Astrocyte of the spinal cord (primary cell): ENCODE measurements around the gene ADIPOR2.
"Not testable (repeated sequence)": the region's sequence is repeated elsewhere in the genome, so short reads cannot be mapped to it uniquely, and the experiment has no call there.

Experiments used
- DNase-seq: peaks from one replicate; pipeline ENCODE4 v3.0.0; 2011; ENCODE audit warnings: low read depth, low spot score
- H3K4me3 ChIP-seq: 2 replicates; pipeline ENCODE4 v1.5.1; 2011; ENCODE audit warnings: low read depth, mild to moderate bottlenecking, low read length, moderate library complexity
- CTCF ChIP-seq: IDR thresholded peaks from 2 replicates; pipeline ENCODE4 v1.5.1; 2012; ENCODE audit warnings: low read depth, mild to moderate bottlenecking, low read length, inconsistent platforms
- in situ Hi-C: cut with HindIII; loops from 2 replicates; pipeline ENCODE4 v1.10.0; 2017; ENCODE audit warnings: low sequenced_read_pairs

ADIPOR2 gene

GRCh38 chr12:1705774-1706631 is 15.1 kb downstream of the ADIPOR2 start:
- no peak overlapping the region for H3K4me3 ChIP-seq
- DNase-seq = no peak
- in situ Hi-C loops = no loop called here
- no peak for TF ChIP-seq CTCF

- in situ Hi-C loops = no loop called here
- no peak for TF ChIP-seq CTCF
- H3K4me3 ChIP-seq = no peak overlapping the region
- no peak for DNase-seq
Measured at GRCh38 chr12:1706632-1706980, 15.7 kb downstream of the ADIPOR2 start.

- no peak for DNase-seq
- TF ChIP-seq CTCF = no peak
- no peak overlapping the region for H3K4me3 ChIP-seq
- in situ Hi-C loops = no loop called here
Measured at GRCh38 chr12:1707051-1707450, 16.2 kb downstream of the ADIPOR2 start.

GRCh38 chr12:1709968-1710367 is 19.1 kb downstream of the ADIPOR2 start:
- DNase-seq, H3K4me3 ChIP-seq, in situ Hi-C loops: not testable (repeated sequence)

GRCh38 chr12:1710870-1711269 is 20.0 kb downstream of the ADIPOR2 start:
- not testable (repeated sequence) for DNase-seq

GRCh38 chr12:1711536-1712211 is 20.8 kb downstream of the ADIPOR2 start:
- in situ Hi-C loops, DNase-seq, H3K4me3 ChIP-seq: not testable (repeated sequence)

More at GRCh38 chr12:1710870-1711269, 20.0 kb downstream of the ADIPOR2 start:
- in situ Hi-C loops, H3K4me3 ChIP-seq: not testable (repeated sequence)

- DNase-seq, H3K4me3 ChIP-seq, in situ Hi-C loops: not testable (repeated sequence)
Measured at GRCh38 chr12:1712305-1712704, 21.4 kb downstream of the ADIPOR2 start.

GRCh38 chr12:1712852-1713251 is 22.0 kb downstream of the ADIPOR2 start:
- DNase-seq, in situ Hi-C loops, H3K4me3 ChIP-seq: not testable (repeated sequence)

- H3K4me3 ChIP-seq, DNase-seq, in situ Hi-C loops: not testable (repeated sequence)
Measured at GRCh38 chr12:1713783-1714348, 23.0 kb downstream of the ADIPOR2 start.

- DNase-seq, in situ Hi-C loops, H3K4me3 ChIP-seq: not testable (repeated sequence)
Measured at GRCh38 chr12:1715459-1715858, 24.6 kb downstream of the ADIPOR2 start.
